Measurements from ENCODE around the gene PCBP3. TPM values are rescaled to one million over a fixed set of nuclear protein-coding genes. Genes with fewer than 3 reads are reported as not detected.
"Not testable (repeated sequence)": the region's sequence is repeated elsewhere in the genome, so short reads cannot be mapped to it uniquely, and the experiment has no call there.

Gene PCBP3
- total RNA-seq, 2 experiments from 2014 or later: 1.3 to 2.2 TPM

DNA sequence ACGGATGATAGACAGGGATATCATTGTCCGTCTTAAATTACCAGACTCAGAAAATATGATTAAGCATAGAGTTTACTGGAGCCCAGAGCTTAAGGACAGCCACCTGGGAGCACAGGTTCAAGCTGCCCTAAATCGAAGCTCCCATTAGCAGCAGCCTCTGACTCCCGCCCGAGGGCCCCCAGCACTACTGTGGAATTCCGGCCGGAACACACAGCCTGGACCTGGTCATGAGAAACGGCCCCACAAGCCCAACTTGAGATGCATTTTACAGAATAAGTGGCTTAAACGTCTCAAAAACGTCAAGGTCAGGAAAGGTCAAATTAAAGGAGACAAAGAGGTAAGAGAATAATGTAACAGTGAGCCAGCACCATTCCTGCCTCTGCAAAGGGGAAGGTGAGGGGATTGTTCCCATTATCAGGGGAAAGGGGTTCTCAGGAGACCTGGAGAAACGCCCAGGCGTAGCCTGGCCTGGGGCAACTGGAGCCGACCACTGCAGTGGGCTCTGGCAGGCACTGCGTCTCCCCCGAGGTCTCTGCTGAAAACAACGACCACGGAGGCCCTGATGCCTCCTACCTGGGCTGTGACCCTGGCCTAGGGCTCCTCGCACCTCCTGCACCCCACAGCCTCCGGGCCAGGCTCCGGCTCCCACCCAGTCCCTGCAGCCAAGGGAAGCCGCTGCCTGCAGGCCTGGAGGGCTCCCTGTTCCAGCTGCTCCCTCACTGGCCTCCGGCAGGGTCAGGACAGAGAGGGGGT, 326.6 kb downstream of the PCBP3 start:
- H3K36me3 Mint-ChIP-seq: no peaks in the 10 kb centered on the region
- H3K9me3 Mint-ChIP-seq (ENCODE audit: low read depth): no peaks in the 10 kb centered on the region
- peaks cover 14% of the 10 kb centered on the region for H3K27me3 Mint-ChIP-seq
- no peak overlapping the region for H3K4me3 Mint-ChIP-seq
- CTCF ChIA-PET: interaction anchor here (1.1 to 1.8 kb wide), 5 partner anchors 12 to 355 kb away, joined by 3 to 5 read pairs (median 4); a partner anchor contains a TSS
- DNase-seq: no peak
- H3K27ac Mint-ChIP-seq: no peak overlapping the region
- no peak for ATAC-seq
- peaks cover 6% of the 10 kb centered on the region for H3K4me1 Mint-ChIP-seq

DNA sequence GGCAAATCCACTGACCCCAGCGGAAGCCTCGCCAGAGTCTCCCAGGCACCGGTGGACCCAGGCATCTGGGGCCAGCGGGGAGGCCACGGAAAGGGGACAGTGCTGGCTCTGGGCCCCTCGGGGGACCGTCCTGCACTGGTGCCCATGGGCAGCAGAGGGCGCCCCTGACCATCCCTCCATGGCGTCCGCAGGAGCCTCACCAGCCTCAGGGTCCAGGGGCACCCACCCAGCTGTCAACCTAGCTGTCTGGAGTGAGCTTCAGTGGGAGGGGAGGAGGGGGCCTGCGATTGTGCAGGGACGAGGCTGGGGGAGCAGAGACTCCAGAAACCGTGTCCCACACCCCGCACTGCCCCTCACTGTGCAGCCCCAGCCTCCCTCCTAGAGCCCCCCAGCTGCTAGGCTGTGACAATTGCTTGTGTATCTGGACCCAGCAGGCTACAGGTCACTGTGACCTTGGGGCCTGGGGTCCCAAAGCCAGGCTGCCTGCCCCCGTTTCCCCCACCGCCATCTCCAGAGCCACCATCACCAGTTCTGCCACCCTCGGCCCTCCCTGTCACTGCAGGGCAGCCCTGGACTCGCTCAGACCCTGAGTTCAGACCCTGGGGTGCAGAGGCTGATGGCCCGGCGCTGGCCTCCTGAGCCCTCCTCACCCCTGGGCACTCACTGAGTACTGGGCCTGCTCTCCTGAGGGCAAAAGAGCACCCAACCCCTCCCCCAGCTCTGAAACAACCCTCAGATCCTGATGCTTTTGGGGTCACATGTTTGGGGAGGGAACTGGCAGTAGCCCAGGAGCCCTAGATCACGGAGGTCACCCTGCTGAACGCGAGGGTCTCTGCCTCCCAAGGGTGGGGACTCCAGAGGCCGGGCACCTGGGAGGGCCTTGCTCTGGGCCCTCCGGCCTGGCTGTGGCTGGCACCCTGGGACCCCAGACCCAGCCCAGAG, 327.4 kb downstream of the PCBP3 start:
- Mint-ChIP-seq H3K4me3 (no peak overlapping the region), H3K36me3 (no peaks in the 10 kb centered on the region), H3K4me1 (peaks cover 6% of the 10 kb centered on the region), H3K27me3 (peaks cover 23% of the 10 kb centered on the region), H3K9me3 (ENCODE audit: low read depth) (no peaks in the 10 kb centered on the region), H3K27ac (no peak overlapping the region)
- DNase-seq (peak; percentile 55), ATAC-seq (no peak)
- CTCF ChIA-PET: interaction anchor here (1.3 to 1.8 kb wide), 4 partner anchors 13 to 355 kb away, joined by 3 to 5 read pairs (median 4); a partner anchor contains a TSS

DNA sequence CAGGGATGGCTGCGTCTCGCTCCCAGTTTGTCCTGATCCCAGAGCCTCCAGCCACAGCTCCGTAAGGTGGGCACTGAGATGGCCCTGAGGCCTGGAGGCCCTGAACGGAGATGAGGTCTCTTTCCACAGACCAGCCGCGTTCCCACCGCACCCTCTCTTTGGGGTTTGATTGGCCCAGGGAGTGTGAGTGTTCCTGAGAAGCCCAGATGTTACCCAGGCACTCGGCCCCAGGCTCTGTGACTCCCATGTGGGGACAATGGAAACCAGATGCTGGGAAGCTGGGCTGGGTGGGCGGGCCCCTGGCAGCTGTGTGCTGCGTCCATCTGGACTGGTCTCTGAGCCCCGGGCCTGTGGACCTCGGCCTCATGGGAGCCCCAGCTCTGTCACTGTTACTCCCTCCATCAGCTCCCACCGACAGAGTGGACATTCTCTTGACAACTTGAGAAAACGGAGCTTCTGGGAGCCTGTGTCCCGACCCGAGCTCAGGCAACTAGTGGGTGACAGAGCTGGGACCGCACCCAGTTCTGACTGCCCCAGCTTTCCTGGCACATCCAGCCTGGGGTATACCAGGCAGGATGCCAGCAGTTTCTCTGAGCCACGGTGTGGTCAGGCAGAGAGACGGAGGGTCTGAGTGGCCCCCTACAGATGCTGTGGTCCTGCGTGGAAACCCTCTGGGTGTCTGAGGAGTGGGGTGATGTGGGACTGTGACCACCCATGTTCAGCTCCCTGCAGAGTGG, 328.3 kb downstream of the PCBP3 start:
- Mint-ChIP-seq H3K27ac (no peak overlapping the region), H3K36me3 (no peaks in the 10 kb centered on the region), H3K4me3 (no peak overlapping the region), H3K4me1 (peaks cover 6% of the 10 kb centered on the region), H3K9me3 (ENCODE audit: low read depth) (no peaks in the 10 kb centered on the region), H3K27me3 (peaks cover 27% of the 10 kb centered on the region)
- no peak for ATAC-seq
- DNase-seq: no peak
- CTCF ChIA-PET: interaction anchor here (1.7 to 2.0 kb wide), 2 partner anchors 13 to 172 kb away, joined by 4 to 11 read pairs; no protein-coding TSS in a partner anchor

DNA sequence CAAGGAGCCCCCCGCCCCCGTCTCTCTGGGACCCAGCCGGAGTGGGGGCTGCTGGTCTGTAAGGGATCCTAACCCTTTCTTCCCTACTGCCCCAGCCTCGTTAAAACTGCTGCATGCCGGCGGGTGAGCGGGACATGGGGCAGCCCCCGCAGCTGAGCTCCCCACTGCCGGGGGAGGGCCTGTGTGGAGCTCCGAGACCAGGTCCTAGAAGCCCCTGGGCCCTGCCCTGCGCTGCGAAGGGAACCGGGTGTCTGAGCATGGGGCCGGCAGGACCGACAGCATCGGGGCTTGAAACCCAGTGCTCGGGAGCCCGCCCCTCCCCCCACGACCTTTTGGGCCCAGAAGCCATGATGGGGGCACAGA, 328.8 kb downstream of the PCBP3 start:
- no peak overlapping the region for H3K4me3 Mint-ChIP-seq
- peaks cover 27% of the 10 kb centered on the region for H3K27me3 Mint-ChIP-seq

DNA sequence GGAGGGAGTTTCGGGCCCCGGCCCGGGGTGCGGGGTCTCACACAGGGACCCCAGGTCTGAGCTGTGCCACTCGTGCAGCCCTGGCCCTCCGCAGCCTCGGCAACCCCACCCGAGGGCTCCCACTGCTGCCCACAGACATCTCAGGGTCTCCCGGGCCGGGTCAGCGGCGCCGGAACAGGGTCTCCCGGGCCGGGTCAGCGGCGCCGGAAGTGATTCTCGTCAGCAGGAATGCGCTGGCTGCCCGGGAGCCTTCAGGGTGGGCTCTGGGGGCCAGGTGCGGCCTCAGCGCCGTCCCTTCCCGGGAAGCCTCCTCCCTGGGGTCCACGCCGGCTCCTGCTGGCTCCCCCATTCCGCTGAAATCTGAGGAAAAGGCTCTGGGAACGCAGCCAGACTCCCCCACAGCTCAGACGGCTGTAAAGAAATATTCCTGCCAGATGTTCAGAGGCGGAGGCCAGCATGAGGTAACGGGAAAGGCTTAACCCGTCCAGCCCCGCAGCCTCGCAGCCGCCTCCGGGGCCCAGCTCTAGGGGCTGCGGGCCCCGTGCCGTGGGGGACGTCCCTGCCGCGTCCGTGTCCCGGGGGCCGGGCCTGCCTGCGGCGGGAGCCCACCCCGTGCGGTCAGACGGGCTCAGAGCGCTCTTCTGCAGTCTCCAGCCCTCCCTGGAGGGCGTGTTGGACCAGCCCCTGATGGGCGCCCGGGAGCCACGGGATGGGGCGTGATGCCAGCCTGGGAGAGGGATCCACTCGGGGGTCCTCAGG, 329.4 kb downstream of the PCBP3 start:
- Mint-ChIP-seq H3K9me3 (ENCODE audit: low read depth) (no peaks in the 10 kb centered on the region), H3K27ac (no peak overlapping the region), H3K36me3 (no peaks in the 10 kb centered on the region), H3K4me3 (no peak overlapping the region), H3K4me1 (peaks cover 6% of the 10 kb centered on the region), H3K27me3 (peaks cover 27% of the 10 kb centered on the region)
- ATAC-seq: peak; percentile 14
- CTCF ChIA-PET: interaction anchor here (0.6 to 2.0 kb wide), 12 partner anchors 10 to 559 kb away, joined by 3 to 11 read pairs (median 4); no protein-coding TSS in a partner anchor
- no peak for DNase-seq

More for the DNA sequence above, 328.8 kb downstream of the PCBP3 start:
- no peaks in the 10 kb centered on the region for H3K36me3 Mint-ChIP-seq
- H3K9me3 Mint-ChIP-seq (ENCODE audit: low read depth): no peaks in the 10 kb centered on the region
- H3K4me1 Mint-ChIP-seq: peaks cover 6% of the 10 kb centered on the region
- CTCF ChIA-PET: interaction anchor here (2.0 kb wide), 1 partner anchor 171 kb away, joined by 11 read pairs; no protein-coding TSS in a partner anchor
- DNase-seq: no peak
- H3K27ac Mint-ChIP-seq: no peak overlapping the region
- no peak for ATAC-seq

DNA sequence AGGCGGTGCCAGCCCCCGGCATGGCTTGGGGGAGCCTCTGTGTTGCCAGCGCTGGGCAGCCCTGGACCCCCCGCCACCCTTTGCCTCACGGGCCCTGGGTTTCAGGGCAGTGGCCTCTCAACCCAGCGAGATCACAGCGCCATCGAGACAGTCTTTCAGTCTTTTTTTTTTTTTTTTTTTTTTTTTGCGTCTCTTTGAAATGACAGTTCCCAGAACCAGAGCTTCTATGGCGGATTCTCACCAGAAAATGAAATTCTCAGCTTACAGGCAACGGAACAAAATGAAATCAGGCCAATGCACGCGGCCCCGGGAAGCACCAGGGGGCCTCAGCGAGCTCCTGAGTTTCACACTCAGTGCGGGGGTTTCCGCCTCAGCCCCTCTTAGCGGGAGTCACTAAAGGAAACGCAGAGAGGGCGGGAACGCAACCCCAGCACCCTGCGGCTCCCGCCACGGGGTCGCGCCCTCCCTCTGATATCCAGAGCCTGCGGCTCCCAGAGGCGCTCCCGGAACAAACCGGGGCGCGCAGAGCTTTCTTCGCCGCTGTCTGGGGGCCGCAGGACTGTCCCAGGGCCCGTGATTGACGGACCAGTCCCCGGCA, 330.0 kb downstream of the PCBP3 start:
- Mint-ChIP-seq H3K4me1 (peaks cover 8% of the 10 kb centered on the region), H3K36me3 (no peaks in the 10 kb centered on the region), H3K27ac (no peak overlapping the region), H3K4me3 (peak overlapping the region; percentile 67), H3K9me3 (ENCODE audit: low read depth) (no peaks in the 10 kb centered on the region), H3K27me3 (peaks cover 29% of the 10 kb centered on the region)
- DNase-seq (peak; percentile 83), ATAC-seq (peak; percentile 87)
- CTCF ChIA-PET: interaction anchor here (0.6 to 2.0 kb wide), 19 partner anchors 10 to 847 kb away, joined by 3 to 11 read pairs (median 4); no protein-coding TSS in a partner anchor

DNA sequence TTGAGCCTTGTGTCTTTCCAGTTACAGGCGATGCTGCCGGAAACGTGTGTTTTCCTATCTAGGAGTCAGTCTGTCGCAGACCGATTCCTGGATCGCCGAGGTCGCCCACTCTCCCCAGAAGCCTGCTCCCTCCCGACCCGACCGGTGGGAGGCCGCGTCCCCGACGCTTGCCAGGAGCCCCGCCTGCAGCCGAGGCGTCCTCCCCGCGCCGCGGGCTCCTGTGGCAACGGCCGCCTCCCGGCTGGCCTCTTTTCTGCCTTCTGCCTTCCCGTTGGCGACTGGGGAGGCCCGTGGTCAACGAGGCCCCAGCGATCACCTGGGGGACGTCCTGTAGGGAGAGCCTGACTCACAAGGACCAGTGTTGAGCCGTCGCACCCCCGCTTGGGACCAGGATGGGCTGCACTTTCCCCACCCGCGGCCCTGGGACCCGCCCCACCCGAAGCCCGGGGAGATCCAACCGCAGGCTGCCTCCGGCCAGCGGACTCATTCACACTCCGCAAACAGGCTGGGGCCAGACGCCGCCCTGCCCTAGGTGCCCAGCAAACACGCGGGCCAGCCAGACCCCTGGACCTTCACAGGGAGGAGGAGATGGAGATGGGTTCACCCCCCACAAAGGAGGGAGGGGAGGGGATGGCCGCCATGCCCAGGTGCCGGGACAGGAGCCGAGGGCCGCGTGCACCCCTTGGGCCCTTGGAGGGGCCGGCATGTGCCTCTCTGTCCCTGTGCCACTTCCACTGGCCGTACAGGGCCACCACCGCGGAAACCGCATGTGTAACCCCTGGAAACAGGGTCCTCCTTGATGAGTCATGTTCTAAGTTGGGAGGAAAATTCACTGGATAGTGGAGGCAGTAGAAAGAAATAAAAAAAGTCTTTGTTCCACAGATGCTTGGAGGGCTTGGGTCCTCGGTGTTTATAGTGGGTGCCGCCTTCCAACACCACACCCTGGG, 330.8 kb downstream of the PCBP3 start:
- ATAC-seq (peak; percentile 50), DNase-seq (no peak)
- peaks cover 10% of the 10 kb centered on the region for H3K4me1 Mint-ChIP-seq
- H3K27me3 Mint-ChIP-seq: peaks cover 30% of the 10 kb centered on the region
- H3K36me3 Mint-ChIP-seq: no peaks in the 10 kb centered on the region
- H3K27ac Mint-ChIP-seq: no peak overlapping the region
- CTCF ChIA-PET: interaction anchor here (0.6 to 1.8 kb wide), 18 partner anchors 9 to 848 kb away, joined by 3 to 7 read pairs (median 4); no protein-coding TSS in a partner anchor
- H3K4me3 Mint-ChIP-seq: peak overlapping the region; percentile 67
- H3K9me3 Mint-ChIP-seq (ENCODE audit: low read depth): no peaks in the 10 kb centered on the region

DNA sequence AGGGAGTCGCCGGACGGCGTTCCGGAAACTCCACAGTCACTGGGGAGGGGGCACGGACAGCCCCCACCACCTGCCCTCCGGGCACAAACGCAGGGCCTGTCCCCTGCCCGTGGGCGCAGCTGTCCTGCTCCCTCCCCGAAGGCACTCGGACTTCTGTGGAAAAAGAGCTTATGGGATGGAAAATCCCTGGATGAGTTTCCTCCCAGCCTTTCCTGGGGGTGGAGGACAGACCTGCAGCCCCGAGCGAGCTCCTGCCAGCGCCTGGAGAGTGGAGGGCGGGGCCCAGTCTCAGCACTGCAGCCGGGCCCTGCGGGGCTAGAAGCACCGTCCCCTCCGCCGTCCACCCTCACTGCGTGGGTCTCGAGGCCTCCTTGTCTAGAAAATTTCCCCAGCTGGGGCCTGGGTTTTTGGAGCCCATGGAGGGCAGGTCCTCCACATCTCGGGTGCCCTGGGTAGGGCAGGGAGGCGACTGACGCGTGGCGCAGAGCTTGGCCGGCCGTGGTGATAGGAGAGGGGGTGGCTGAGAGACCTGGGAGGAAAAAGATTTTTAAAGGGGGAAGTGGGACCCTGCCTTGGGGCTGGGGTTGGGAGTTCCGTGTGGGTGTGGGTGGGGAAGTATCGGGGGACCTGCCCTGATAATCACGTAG, 331.6 kb downstream of the PCBP3 start:
- CTCF ChIA-PET: no interaction called here
- Mint-ChIP-seq H3K4me1 (peaks cover 12% of the 10 kb centered on the region), H3K9me3 (ENCODE audit: low read depth) (no peaks in the 10 kb centered on the region), H3K36me3 (no peaks in the 10 kb centered on the region), H3K4me3 (no peak overlapping the region), H3K27ac (no peak overlapping the region), H3K27me3 (peaks cover 33% of the 10 kb centered on the region)
- ATAC-seq (no peak), DNase-seq (no peak)

DNA sequence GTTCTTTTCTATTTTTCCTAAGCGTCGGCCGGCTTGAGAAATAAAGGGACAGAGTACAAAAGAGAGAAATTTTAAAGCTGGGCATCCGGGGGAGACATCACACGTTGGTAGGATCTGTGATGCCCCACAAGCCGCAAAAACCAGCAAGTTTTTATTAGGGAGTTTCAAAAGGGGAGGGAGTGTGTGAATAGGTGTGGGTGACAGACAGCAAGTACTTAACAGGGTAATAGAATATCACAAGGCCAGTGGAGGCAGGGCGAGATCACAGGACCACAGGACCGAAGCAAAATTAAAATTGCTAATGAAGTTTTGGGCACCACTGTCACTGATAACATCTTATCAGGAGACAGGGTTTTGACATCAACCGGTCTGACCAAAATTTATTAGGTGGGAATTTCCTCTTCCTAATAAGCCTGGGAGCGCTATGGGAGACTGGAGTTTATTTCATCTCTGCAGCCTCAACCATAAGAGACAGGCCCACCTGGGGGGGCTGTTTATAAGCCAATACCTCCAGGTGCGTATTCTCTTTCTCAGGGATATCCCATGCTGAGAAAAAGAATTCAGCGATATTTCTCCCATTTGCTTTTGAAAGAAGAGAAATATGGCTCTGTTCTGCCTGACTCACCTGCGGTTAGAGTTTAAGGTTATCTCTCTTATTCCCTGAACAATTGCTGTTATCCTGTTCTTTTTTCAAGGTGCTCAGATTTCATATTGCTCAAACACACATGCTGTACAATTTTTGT, 332.3 kb downstream of the PCBP3 start:
- H3K27ac Mint-ChIP-seq; ATAC-seq; H3K4me3 Mint-ChIP-seq; DNase-seq; CTCF ChIA-PET; H3K36me3 Mint-ChIP-seq; H3K9me3 Mint-ChIP-seq (ENCODE audit: low read depth): not testable (repeated sequence)
- H3K4me1 Mint-ChIP-seq: peaks cover 12% of the 10 kb centered on the region
- peaks cover 33% of the 10 kb centered on the region for H3K27me3 Mint-ChIP-seq

DNA sequence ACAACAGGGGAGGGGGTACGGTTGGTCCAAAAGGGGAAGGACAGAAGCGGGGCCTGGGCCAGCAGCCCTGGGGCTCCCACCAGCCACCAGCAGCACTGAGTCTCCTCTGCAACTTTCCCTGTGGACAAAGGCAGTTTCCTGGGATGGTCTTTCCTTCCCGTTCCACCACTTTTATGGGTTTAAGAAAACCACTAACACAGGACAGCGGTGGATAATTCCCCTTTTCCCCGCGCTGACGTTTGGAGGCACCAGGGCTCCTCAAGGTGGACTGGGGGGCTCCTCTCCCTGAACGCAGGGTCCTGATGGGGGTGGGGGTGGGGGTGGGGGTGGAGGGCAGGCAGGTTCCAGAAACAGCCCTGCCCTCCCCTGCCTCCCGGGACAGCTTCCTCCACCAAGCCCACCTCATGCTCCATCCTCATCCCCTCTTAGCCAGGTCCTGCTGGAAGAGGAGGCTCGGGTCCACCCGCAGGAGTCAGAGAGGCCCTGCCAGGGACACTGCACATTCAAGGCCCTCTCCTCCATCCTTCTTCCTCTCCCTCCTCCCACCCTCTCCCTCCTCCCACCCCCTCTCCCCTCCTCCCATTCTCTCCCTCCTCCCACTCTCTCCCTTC, 333.3 kb downstream of the PCBP3 start:
- Mint-ChIP-seq H3K4me3 (no peak overlapping the region), H3K27ac (no peak overlapping the region), H3K9me3 (ENCODE audit: low read depth) (no peaks in the 10 kb centered on the region), H3K36me3 (no peaks in the 10 kb centered on the region), H3K4me1 (peaks cover 12% of the 10 kb centered on the region), H3K27me3 (peaks cover 33% of the 10 kb centered on the region)
- CTCF ChIA-PET: no interaction called here
- DNase-seq (no peak), ATAC-seq (no peak)
